NOMO-1 (cell line): ENCODE results near the gene SPRED3.
"Not testable (repeated sequence)": the region's sequence is repeated elsewhere in the genome, so short reads cannot be mapped to it uniquely, and the experiment has no call there.

Experiments
- DNase-seq, 2 experiments: peaks; one replicate each; lab custom pipeline; 2025; ENCODE audit not compliant: unreplicated experiment in 2 of 2; lab: John Stamatoyannopoulos, UW

The SPRED3 gene, protein sequence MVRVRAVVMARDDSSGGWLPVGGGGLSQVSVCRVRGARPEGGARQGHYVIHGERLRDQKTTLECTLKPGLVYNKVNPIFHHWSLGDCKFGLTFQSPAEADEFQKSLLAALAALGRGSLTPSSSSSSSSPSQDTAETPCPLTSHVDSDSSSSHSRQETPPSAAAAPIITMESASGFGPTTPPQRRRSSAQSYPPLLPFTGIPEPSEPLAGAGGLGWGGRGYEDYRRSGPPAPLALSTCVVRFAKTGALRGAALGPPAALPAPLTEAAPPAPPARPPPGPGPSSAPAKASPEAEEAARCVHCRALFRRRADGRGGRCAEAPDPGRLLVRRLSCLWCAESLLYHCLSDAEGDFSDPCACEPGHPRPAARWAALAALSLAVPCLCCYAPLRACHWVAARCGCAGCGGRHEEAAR

DNA sequence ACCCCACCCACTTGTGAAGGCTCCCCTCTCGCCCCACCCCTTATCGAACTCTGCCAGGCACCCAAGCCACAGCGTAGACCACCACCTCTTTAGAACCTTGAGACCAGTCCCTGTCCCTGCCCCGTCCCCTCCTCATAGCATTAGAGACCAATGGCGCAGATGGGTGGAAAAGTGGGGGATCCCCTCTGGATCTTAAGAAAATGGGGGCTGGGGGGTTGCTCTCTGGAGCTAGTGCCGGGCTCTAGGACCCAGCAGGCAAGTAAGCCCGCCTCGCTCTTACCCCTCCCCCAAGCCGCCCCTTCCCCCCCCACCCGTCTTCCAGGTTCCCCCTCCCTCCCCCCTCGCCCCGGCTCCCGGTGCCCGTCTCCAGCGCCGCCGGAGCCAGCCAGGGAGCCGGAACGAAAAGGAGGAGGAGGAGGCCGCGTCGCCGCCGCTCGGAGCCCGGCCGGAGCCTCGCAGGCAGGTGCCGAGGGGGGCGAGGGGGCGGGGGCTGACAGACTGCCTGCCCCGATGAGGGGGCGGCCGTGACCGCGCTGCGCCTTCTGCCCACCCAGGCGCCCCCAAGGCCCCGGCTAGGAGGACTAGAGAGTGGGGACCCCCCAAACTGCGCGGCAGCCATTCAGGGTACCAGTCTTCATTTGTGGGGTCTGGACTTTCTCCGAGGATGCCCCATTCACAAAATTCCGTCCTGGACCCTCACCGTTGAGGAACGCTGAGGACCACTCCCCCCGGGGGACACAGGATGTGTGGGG is at the start of gene SPRED3:
Gene SPRED3 (plus strand): TSS at position 349 of the 752 bp plus-strand sequence. CDS start 1,606 bp downstream, outside the sequence.
- no peak for DNase-seq

DNA sequence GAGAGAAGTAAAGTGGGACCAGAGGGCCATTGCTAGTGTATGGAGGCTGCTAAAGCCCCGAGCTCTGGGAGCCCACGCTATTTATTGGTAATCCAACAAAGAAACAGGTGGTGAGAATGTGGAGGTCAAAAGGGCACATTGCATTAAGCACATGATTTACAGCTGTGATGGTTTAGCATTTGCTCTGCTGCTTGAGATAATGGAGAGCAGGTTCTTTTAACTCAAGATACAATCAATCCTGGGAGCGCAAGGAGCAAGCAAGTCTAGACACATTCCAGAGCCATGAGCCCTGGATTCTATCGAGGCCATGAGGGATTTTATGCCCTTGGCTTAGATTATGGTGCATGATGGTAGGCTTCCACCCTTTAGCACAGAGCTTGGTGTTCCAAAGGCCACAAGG is 49.5 kb upstream of the SPRED3 start:
- not testable (repeated sequence) for DNase-seq

DNA sequence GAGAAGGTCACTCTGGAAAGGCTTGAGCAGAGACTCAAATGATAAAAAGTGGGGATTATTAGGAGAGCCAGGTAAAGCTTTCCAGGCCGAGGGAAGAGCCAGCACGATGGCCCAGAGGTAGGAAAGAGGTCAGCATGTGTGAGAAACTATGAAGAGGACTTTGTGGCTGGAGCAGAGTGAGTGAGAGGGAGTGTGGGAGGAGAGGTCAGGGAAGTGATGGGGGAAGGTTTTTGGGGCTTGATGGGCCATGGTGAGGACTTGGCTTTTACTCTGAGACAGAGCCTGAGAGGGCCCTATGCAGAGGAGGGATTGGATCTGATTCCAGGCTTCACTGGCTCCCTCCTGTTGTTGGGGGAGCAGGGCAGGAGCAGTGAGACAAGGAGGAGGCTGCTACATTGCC is 47.6 kb upstream of the SPRED3 start:
- no peak for DNase-seq

DNA sequence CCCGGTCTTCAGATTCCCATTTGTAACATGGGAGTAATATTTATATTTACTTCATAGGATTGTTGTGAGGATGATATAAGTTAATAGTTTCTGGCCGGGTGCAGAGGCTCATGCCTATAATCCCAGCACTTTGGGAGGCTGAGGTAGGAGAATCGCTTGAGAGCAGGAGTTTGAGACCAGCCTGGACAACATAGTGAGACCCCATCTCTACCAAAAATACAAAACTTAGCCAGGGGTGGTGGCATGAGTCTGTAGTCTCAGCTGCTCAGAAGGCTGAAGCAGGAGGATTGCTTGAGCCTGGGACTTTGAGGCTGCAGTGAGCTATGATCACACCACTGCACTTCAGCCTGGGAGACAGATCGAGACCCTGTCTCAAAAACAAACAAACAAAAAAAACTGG is 41.7 kb upstream of the SPRED3 start:
- DNase-seq: no peak

DNA sequence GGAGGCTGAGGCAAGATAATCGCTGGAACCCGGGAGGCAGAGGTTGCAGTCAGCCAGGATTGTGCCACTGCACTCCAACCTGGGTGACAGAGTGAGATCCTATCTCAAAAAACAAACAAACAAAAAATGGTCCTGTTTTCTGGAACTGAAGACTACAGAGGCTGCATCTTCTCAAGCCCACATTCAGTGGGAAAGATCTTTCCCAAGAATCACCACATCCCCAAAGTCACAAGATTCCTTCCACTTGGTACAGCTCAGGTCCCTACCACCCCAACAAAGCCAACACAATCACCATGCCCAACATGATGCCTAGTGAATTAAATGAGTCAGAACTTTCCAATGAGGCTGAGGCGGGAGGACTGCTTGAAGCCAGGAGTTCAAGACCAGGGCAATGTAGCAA is 37.6 kb upstream of the SPRED3 start:
- DNase-seq: no peak

DNA sequence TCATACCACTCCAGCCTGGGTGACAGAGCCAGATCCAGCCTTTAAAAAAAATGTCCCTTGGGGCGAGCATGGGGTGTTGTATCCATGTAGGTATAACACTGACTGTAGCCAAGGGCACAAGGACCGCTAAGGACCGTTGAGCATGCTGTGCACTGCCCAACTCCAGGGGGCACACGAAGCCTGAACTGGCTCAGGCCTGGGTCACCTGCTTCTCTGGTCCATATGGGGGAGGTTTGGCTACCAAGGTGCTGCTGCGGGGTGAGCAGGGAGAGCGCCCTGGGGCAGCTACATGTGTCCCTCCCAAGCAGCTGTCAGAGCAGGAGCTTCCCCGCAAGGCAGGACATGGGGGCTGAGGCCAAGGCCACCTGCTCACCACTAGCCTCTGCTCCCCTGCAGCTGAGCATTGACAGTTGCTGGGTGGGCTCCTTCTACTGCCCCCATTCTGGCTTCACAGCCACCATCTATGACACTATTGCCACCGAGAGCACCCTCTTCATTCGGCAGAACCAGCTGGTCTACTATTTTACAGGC is 36.6 kb upstream of the SPRED3 start:
- DNase-seq: no peak

DNA sequence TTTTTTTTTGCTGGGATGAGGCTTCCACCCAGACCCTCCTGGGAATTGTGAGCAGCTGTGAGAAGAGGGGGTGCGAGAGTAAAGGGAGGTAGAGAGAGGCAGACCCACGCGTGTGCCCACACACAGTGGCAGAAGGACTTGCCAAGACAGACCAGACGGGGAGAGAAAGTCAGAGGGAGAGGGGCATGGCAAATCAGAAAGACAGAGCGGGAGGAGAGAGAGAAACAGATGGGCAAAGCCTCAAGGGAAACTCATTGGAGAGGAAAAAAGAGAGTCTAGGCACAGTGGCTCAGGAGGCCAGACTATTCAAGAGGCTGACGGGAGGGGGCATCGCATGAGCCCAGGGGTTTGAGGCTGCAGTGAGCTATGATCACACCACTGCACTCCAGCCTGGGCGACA is 35.9 kb upstream of the SPRED3 start:
- no peak for DNase-seq

DNA sequence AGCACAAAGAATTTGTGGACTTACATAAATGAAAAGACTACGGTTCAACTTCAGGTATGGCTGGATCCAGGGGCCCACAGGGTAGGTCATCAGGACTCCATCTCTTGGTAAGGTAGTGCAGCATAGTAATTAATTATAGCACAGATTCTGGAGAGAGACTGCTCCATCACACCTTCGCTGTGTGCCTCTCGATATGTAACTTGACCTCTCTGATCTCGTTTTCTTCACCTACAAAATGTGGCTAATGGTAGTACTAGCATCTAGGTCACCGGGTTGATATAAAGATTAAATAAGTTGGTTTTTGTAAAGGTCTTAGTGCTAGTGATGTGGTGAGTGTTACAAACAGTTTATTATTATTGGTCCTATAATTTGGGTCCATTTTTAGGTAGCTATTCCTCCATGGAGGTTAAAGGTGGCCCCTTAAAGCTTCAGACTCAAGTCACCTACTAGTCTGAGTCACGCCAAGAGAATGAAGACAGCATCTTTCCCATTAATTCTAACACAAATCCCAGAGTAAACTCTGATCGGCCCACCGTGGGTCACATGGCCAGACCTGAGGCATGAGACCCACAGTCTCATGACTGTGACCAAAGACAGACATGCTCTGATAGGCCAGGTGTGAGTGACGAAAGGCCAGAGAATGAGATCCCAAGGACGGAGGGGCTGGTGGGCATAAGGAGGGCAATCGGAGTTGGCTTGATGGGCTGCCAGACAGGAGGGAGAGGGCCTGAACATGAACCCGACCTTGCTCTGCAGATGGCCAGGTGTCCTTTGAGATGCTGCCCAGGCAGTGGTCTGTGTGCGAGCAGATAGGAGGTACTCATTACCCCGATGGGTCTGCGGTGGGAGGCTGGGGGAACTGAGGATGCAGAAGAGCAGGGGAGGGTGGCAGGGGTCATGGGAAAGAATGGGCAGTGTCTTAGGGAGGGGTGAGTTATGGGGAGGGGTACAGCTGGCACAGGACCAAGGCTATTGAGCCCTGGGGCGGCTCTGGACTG is 32.5 kb upstream of the SPRED3 start:
- DNase-seq: no peak

DNA sequence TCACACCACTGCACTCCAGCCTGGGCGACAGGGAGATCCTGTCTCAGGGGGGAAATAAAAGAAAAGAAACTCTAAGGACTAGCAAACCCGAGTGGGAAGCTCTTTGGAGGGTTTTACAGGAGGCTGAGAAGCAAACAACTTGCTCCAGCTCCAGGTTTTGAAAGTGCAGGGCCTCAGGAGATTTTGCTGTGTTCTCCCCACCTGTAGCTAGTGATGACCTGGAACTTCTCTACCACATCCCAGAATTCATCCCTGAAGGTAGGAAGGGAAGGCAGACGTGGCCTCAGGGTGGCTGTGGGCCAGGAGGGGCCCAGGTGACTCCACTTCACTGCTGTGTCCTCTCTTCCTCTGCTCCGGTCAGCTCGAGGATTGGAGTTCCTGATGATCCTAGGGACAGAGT is 30.4 kb upstream of the SPRED3 start:
- DNase-seq: no peak

DNA sequence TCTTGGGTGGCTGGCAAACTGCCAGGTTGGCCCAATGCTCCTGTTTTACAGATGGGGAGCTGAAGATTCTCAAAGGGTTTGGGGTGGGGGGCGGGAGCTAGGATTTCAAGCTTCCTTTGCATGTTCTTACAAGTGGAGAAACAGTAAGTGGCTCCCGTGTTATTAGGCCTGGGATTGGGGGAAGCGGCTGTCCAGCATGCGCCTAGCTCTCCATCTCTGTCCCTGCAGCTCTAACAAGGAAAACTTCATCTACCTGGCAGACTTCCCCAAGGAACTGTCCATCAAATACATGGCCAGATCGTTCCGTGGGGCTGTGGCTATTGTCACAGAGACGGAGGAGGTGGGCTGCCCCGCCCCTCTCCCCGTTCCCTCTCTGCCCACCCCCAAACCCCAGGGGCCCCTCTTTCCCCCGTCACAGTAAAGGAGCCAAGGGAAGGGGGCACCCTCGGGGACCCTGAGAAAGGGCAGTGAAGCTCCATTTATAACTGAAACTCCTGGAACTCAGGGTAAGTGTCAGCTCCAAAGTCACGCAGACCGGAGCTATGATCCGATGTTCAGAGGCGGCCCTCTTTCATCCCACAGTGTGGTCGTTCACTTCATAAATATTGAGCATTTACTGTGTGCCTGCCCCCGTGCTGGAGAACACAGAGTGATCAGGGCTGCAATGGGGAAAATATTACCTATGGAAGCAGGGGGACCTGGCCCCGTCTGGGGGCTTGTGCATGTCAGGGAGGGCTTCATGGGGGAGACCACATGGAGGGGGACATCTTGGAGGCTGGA is 29.1 kb upstream of the SPRED3 start:
- no peak for DNase-seq

DNA sequence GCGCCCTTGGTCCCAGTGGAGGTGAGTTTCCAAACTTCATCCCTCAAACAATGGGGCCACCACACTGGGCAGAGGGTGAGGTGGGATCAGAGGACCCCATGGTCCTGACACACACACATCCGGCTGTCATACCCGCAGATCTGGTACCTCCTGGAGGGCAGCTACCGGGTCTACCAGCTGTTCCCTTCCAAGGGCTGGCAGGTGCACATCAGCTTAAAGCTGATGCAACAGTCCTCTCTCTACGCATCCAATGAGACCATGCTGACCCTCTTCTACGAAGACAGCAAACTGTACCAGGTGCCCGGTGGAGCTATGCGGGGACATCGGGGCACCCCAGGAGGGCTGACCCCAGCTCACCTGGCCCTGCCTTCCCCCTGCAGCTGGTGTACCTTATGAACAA is 28.1 kb upstream of the SPRED3 start:
- no peak for DNase-seq

DNA sequence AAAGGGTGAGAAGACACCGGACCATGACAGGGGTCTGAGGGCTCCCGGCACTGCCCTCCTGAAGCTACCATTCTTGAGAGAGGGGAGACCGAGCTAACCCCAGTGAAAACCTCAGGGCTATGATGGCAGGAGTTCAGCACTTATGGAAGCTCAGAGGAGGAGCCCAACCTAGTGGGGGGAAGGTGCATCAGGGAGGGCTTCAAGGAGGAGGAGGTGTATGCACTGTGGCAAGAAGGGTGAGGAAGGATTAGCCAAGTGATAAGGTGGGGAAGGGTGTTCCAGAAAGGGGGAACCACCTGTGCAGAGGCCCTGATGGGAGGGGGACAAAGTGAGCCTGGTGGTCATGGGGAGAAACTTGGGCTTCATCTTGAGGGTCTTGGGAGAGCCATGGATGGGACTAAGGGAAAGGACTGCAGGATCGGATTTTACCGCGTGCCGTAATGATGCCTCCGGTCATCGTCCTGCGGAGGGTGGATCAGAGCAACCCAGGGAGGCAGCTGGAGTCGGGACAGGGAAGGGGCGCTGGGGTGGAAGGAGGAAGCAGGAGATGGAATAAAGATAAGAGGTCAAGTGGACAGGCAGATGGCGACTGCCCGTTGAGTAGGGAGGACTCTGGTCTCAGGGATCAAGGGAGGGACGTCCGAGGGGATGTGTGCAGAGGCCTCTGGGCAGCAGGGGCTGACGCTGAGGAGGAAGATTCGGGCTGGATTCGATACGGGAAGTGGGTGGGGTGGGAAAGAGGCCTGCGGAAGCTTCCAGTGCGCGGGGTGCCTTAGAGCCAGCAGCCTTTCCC is 27.5 kb upstream of the SPRED3 start:
- no peak for DNase-seq

DNA sequence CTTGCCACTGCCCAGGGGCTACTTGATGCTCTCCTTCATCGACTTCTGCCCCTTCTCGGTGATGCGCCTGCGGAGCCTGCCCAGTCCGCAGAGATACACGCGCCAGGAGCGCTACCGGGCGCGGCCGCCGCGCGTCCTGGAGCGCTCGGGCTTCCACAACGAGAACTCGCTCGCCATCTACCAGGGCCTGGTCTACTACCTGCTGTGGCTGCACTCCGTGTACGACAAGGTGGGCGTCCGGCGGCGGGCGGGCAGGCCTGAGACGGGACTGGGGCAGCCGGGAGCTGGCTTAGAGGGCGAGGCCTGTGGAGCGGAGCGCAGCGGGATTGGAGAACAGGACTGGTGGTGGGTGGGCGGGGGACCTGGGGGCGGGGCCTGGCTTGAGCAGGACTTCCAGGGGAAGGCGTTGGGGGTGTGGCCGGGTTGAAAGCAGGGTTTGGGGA is 26.8 kb upstream of the SPRED3 start:
- peak; percentile 77 to 93 for DNase-seq

DNA sequence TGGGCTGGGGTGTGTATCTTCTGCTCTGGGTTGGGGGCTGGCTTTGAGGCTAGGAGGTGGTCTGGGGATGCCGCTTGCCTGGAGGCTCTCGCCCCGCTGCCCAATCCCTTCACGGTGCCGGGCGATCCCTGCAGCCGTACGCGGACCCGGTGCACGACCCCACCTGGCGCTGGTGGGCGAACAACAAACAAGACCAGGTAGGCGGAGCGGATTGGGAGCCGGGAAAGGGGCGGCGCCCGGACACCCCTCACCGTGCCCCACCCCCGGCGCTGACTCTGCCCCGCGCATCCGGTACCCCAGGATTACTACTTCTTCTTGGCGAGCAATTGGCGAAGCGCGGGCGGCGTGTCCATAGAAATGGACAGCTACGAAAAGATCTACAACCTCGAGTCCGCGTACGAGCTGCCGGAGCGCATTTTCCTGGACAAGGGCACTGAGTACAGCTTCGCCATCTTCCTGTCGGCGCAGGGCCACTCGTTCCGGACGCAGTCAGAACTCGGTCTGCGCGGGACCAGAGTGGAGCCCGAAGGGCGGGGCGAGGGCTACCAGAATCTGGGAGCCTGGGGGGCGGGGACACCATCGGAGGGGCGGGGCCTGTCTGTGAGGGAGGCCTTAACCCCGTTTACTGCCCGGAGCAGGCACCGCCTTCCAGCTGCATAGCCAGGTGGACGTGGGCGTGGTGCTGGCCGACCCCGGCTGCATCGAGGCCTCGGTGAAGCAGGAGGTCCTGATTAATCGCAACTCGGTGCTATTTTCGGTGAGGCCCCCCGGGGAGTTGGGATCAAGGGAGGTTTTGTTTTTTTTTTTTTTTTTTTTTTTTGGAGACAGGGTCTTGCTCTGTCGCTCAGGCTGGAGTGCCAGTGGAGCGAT is 26.2 kb upstream of the SPRED3 start:
- DNase-seq: peak; percentile 76 to 81

DNA sequence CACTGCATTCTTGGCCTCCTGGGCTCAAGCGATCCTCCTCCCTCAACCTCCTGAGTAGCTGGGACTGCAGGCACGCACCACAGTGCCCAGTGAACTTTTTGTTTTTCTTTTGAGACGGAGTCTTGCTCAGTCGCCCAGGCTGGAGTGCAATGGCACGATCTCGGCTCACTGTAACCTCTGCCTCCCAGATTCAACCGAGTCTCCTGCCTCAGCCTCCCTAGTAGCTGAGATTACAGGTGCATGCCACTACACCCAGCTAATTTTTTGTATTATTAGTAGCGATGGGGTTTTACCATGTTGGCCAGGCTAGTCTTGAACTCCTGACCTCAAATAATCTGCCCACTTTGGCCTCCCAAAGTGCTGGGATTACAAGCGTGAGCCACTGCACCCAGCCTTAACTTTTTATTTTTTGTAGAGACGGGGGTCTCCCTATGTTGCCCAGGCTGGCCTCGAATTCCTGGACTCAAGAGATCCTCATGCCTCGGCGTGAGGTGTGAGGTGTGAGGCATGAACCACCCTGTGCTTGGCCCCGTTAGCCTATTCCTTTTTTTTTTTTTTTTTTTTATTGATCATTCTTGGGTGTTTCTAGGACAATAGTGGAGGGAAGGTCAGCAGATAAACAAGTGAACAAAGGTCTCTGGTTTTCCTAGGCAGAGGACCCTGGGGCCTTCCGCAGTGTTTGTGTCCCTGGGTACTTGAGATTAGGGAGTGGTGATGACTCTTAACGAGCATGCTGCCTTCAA is 25.4 kb upstream of the SPRED3 start:
- DNase-seq: not testable (repeated sequence)

DNA sequence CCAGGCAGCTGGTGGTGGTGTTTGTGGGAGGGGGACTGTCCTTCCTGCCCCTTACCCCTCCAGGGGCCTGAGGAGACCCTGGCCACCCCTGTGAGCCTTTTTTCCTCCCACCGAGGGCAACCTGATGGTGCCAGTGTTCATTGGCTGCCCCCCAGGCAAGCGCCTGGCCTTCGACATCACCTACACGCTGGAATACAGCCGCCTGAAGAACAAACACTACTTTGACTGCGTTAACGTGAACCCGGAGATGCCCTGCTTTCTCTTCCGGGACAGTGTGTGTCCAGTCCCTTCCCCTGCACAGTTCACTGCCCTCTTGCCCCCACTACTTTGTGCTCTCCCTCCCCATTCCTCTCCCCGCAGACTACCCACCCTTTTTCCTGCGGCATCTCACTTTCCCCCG is 21.5 kb upstream of the SPRED3 start:
- no peak for DNase-seq

DNA sequence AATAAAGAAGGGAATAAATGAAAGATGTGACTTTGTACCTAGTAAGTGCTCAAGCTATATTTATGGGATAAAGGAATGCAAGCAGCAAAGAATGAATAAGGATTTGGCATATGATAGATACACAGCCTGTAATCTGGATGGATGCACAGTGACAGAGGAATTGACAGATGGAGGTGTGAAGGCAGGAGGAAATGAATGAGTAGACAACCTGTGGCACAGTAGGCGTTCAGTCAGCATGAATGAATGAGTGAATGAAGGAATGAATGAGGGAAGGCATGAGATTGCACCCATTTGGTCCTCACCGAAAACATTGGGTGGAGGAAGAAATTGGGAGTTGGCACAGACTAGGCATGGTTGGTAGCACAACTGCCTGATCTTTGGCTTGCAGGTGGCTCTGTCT is 18.9 kb upstream of the SPRED3 start:
- no peak for DNase-seq
